ENCODE data around the gene CENPO. TPM values are rescaled to one million over a fixed set of nuclear protein-coding genes. Genes with fewer than 3 reads are reported as not detected.

Gene CENPO
- total RNA-seq, 2 donors from 2014 or later = 6.8 to 26.8 TPM

GRCh38 chr2:24819442-24820174 is 26.4 kb downstream of the CENPO start:
- Histone ChIP-seq H3K9ac (ENCODE audit: low read depth in 2 of 2, low read length in 2 of 2) (no peak overlapping the region), H3K27ac (no peak overlapping the region), H3K9me3 (no peaks in the 10 kb centered on the region), H3K27me3 (no peaks in the 10 kb centered on the region), H3K4me3 (no peak overlapping the region), H3K36me3 (no peaks in the 10 kb centered on the region), H3K4me1 (no peaks in the 10 kb centered on the region)
- intact Hi-C loops (cut with DNase I) = loop anchor here (10.0 kb wide), 2 partner anchors 205 to 305 kb away; no protein-coding TSS in a partner anchor
- TF ChIP-seq CTCF (IDR thresholded peaks at IDR 0.05) = no peak
- peak; percentile 13 for DNase-seq

GRCh38 chr2:24820175-24820513 is 26.9 kb downstream of the CENPO start:
- peak; percentile 13 for DNase-seq
- no peak overlapping the region for H3K4me3 ChIP-seq
- H3K27me3 ChIP-seq = no peaks in the 10 kb centered on the region
- no peak overlapping the region for H3K27ac ChIP-seq
- H3K9ac ChIP-seq (ENCODE audit: low read depth in 2 of 2, low read length in 2 of 2) = no peak overlapping the region
- no peaks in the 10 kb centered on the region for H3K4me1 ChIP-seq
- TF ChIP-seq CTCF (IDR thresholded peaks at IDR 0.05) = no peak
- H3K9me3 ChIP-seq = no peaks in the 10 kb centered on the region
- no peaks in the 10 kb centered on the region for H3K36me3 ChIP-seq
- intact Hi-C loops (cut with DNase I) = loop anchor here (10.0 kb wide), 2 partner anchors 205 to 305 kb away; no protein-coding TSS in a partner anchor

- Histone ChIP-seq H3K9me3 (no peaks in the 10 kb centered on the region), H3K9ac (ENCODE audit: low read depth in 2 of 2, low read length in 2 of 2) (no peak overlapping the region), H3K4me3 (no peak overlapping the region), H3K27me3 (no peaks in the 10 kb centered on the region), H3K27ac (no peak overlapping the region), H3K36me3 (no peaks in the 10 kb centered on the region), H3K4me1 (no peaks in the 10 kb centered on the region)
- DNase-seq = peak; percentile 16
- TF ChIP-seq CTCF (IDR thresholded peaks at IDR 0.05) = no peak
- intact Hi-C loops (cut with DNase I) = loop anchor here (10.0 kb wide), 2 partner anchors 206 to 304 kb away; no protein-coding TSS in a partner anchor
Measured at GRCh38 chr2:24820598-24821432, 27.6 kb downstream of the CENPO start.

GRCh38 chr2:24821433-24821891 is 28.2 kb downstream of the CENPO start:
- no peak for TF ChIP-seq CTCF (IDR thresholded peaks at IDR 0.05)
- Histone ChIP-seq H3K4me1 (no peaks in the 10 kb centered on the region), H3K4me3 (no peak overlapping the region), H3K36me3 (no peaks in the 10 kb centered on the region), H3K27ac (no peak overlapping the region), H3K9me3 (no peaks in the 10 kb centered on the region), H3K27me3 (no peaks in the 10 kb centered on the region), H3K9ac (ENCODE audit: low read depth in 2 of 2, low read length in 2 of 2) (no peak overlapping the region)
- DNase-seq = no peak
- intact Hi-C loops (cut with DNase I) = loop anchor here (10.0 kb wide), 2 partner anchors 207 to 303 kb away; no protein-coding TSS in a partner anchor

- no peaks in the 10 kb centered on the region for H3K4me1 ChIP-seq
- H3K9ac ChIP-seq (ENCODE audit: low read depth in 2 of 2, low read length in 2 of 2) = no peak overlapping the region
- H3K4me3 ChIP-seq = no peak overlapping the region
- no peaks in the 10 kb centered on the region for H3K36me3 ChIP-seq
- no peaks in the 10 kb centered on the region for H3K9me3 ChIP-seq
- no peak for TF ChIP-seq CTCF (IDR thresholded peaks at IDR 0.05)
- no peaks in the 10 kb centered on the region for H3K27me3 ChIP-seq
- no peak overlapping the region for H3K27ac ChIP-seq
- peak; percentile 7 for DNase-seq
- intact Hi-C loops (cut with DNase I) = loop anchor here (10.0 kb wide), 2 partner anchors 207 to 303 kb away; no protein-coding TSS in a partner anchor
Measured at GRCh38 chr2:24822049-24822706, 29.0 kb downstream of the CENPO start.
